Stomach (tissue), 9 donors: ENCODE data around the gene ACP6. TPM values are rescaled to one million over a fixed set of nuclear protein-coding genes. Genes with fewer than 3 reads are reported as not detected.

ENCODE experiments used
- DNase-seq, 2 donors: peaks; one replicate each; pipeline versions ENCODE4 v3.0.0 to v3.0.0-alpha.2; 2013 to 2019
- H3K27ac ChIP-seq, 5 donors: fragments of 200-600 bp in 4 of 5; sonication (generic) in 4 of 5; one replicate each; pipeline ENCODE4 v1.5.1; 2013 to 2019; ENCODE audit warnings: mild to moderate bottlenecking in 1 of 5, moderate library complexity in 1 of 5
- H3K27me3 ChIP-seq, 3 donors: fragments of 200-600 bp; sonication (generic); one replicate each; pipeline ENCODE4 v1.5.1; 2017 to 2019; ENCODE audit warnings: mixed run types in 1 of 3
- H3K36me3 ChIP-seq, 4 donors: fragments of 200-600 bp; sonication (generic); 1 replicate in 3 of 4; 2 replicates in 1 of 4; pipeline ENCODE4 v1.5.1; 2016 to 2019
- H3K4me1 ChIP-seq, 4 donors: fragments of 200-600 bp; sonication (generic); one replicate each; pipeline ENCODE4 v1.5.1; 2016 to 2019
- H3K4me3 ChIP-seq, 4 donors: fragments of 200-600 bp; sonication (generic) in 3 of 4; one replicate each; pipeline ENCODE4 v1.5.1; 2016 to 2019; ENCODE audit warnings: mild to moderate bottlenecking in 1 of 4
- H3K9me3 ChIP-seq, 4 donors: fragments of 200-600 bp; sonication (generic); one replicate each; pipeline ENCODE4 v1.5.1; 2016 to 2019
- EP300 ChIP-seq: sonication (generic); formaldehyde crosslinking; IDR thresholded peaks from one replicate; pipeline ENCODE4 v1.6.1; 2017; ENCODE audit warnings: antibody characterized with exemption
- POLR2A ChIP-seq, 4 donors: fragments of 450-650 bp; IDR thresholded peaks; one replicate each; pipeline ENCODE4 v1.6.1; 2016; ENCODE audit warnings: antibody characterized with exemption in 4 of 4, control low read depth in 2 of 4, mild to moderate bottlenecking in 1 of 4, moderate library complexity in 1 of 4
- POLR2AphosphoS5 ChIP-seq, 3 donors: sonication (generic); formaldehyde crosslinking; IDR thresholded peaks; one replicate each; pipeline ENCODE4 v1.6.1; 2016; ENCODE audit warnings: antibody characterized with exemption in 3 of 3
- WGBS, 5 donors: extraction: QIAGEN DNeasy Blood & Tissue Kit in 3 of 5; methylation state at CpG; one replicate each; pipeline versions ENCODE4 v1.1.5 to v1.1.7; 2013 to 2018; 5-methylcytosine and 5-hydroxymethylcytosine counted together
- intact Hi-C: fragments of 100-400 bp; cut with DNase I; formaldehyde crosslinking; loops from one replicate; pipeline ENCODE4 v1.15.1; 2023; ENCODE audit warnings: low total_unique reads
- polyA plus RNA-seq, 3 donors: library from polyadenylated mRNA; stranded (reverse); fragments of 200-250 nt; gene quantifications; one replicate each; pipeline ENCODE4 v1.2.3, GENCODE V29; 2013
- total RNA-seq, 5 donors: library from RNA; depleted of rRNA; stranded (reverse); fragments of >200 nt; gene quantifications; one replicate each; pipeline versions ENCODE4 v1.1.0 to v1.2.3, GENCODE V29; 2014 to 2016
- TF ChIP-seq, protein P1 (sequence below), 7 experiments: fragments of 450-650 bp in 4 of 7; fragments of 200-600 bp in 3 of 7; sonication (generic) in 3 of 7; IDR thresholded peaks; one replicate each; pipeline ENCODE4 v1.5.1; 2016 to 2019; ENCODE audit warnings: antibody characterized with exemption in 7 of 7, control low read depth in 2 of 7, mild to moderate bottlenecking in 1 of 7
- donor health status: healthy with polysubstance abuse.
- donor health status: Bipolar disorder and iron deficiency.
- donor health status: healthy.

The ACP6 gene
- total and polyA plus RNA-seq, 8 donors: 3.5 to 55.9 (median 20.0) TPM

DNA sequence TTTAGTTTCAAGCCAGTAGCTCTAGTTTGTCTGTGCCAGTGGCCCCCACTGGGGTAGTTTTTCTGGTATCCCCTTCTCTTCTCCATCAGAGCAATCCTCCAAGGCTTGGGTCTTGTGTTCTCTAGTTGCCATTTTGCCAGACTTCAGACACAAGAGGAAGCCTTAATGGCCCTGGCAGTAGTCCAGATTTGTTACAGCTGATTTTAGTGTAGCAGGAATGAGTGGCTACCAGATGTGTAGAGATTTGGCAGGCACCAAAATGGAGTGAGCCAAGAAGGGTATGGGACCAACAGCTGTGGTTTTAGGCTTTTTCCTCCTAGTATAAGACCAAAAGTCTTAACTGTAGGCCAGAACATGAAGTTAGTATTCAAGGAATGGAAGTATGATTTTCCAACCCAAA, 56.8 kb downstream of the ACP6 start:
- TF ChIP-seq POLR2AphosphoS5 (IDR thresholded peaks at IDR 0.05) (no peak), EP300 (no peak), POLR2A (IDR thresholded peaks at IDR 0.05) (no peak)
- TF ChIP-seq, protein P1, sequence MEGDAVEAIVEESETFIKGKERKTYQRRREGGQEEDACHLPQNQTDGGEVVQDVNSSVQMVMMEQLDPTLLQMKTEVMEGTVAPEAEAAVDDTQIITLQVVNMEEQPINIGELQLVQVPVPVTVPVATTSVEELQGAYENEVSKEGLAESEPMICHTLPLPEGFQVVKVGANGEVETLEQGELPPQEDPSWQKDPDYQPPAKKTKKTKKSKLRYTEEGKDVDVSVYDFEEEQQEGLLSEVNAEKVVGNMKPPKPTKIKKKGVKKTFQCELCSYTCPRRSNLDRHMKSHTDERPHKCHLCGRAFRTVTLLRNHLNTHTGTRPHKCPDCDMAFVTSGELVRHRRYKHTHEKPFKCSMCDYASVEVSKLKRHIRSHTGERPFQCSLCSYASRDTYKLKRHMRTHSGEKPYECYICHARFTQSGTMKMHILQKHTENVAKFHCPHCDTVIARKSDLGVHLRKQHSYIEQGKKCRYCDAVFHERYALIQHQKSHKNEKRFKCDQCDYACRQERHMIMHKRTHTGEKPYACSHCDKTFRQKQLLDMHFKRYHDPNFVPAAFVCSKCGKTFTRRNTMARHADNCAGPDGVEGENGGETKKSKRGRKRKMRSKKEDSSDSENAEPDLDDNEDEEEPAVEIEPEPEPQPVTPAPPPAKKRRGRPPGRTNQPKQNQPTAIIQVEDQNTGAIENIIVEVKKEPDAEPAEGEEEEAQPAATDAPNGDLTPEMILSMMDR (IDR thresholded peaks at IDR 0.05): no peak
- H3K4me3 ChIP-seq: no peak overlapping the region
- intact Hi-C loops: no loop called here
- peaks cover 0 to 26% (median 5%) of the 10 kb centered on the region in 4 donors for H3K4me1 ChIP-seq
- H3K36me3 ChIP-seq: peaks cover 25 to 84% (median 77%) of the 10 kb centered on the region in 4 donors
- no peak for DNase-seq
- no peak overlapping the region for H3K27ac ChIP-seq
- no peaks in the 10 kb centered on the region for H3K27me3 ChIP-seq
- no peaks in the 10 kb centered on the region for H3K9me3 ChIP-seq

DNA sequence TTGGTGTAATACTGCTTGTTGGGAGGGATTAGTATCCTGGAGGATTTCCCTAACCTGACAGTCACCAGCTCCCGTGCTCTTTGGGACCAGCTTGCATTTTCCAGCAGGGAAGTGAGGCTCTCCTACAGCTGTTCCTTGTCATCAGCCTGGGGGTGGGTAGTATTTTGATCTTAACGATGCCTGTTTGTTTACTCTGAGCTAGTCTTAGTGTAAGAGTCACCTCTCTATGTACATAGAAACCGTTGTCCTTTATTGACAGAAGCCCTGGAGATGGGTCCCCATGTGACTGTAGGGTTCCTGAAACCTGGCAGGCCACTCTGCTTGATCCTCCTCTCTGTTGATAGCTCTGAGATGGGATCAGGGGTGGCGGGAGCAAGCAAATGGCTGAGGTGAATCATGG, 58.0 kb downstream of the ACP6 start:
- Histone ChIP-seq H3K4me3 (no peak overlapping the region), H3K4me1 (peaks cover 0 to 26% (median 5%) of the 10 kb centered on the region in 4 donors), H3K9me3 (no peaks in the 10 kb centered on the region), H3K36me3 (peaks cover 26 to 77% (median 67%) of the 10 kb centered on the region in 4 donors), H3K27me3 (no peaks in the 10 kb centered on the region), H3K27ac (no peak overlapping the region)
- peak in 1 of 2 donors; percentile 23 for DNase-seq
- 59 to 76% (median 67%) methylated on average over 4 of the region's 4 CpGs for WGBS, 5 donors
- intact Hi-C loops: no loop called here
- TF ChIP-seq, protein P1 (IDR thresholded peaks at IDR 0.05): no peak
- TF ChIP-seq POLR2AphosphoS5 (IDR thresholded peaks at IDR 0.05): no peak
- TF ChIP-seq EP300: no peak
- TF ChIP-seq POLR2A (IDR thresholded peaks at IDR 0.05): no peak

DNA sequence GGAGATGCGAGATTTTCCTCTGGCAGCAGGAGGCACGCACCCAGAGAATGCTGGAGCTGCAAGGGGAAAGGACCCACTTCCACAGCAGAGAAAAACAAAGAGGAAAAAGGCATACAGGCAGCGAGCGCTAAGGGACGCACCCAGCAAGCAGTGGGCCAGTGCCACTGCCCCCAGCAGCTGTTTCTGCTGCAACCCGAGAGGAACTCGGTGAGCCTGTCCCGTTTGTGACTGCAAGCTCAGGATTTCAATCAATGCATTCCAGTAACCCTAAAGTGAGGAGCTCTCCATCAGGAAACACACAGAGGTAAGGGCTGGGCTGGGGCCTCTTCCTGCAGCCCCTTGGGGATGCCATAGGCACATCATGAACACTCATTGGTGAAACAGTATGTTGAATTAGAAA, 58.7 kb downstream of the ACP6 start:
- no peaks in the 10 kb centered on the region for H3K9me3 ChIP-seq
- H3K4me1 ChIP-seq: peaks cover 0 to 26% (median 5%) of the 10 kb centered on the region in 4 donors
- 82 to 88% (median 84%) methylated on average over 8 of the region's 8 CpGs for WGBS, 5 donors
- intact Hi-C loops: no loop called here
- no peaks in the 10 kb centered on the region for H3K27me3 ChIP-seq
- no peak for DNase-seq
- H3K27ac ChIP-seq: no peak overlapping the region
- TF ChIP-seq EP300 (no peak), POLR2AphosphoS5 (IDR thresholded peaks at IDR 0.05) (no peak), POLR2A (IDR thresholded peaks at IDR 0.05) (no peak)
- TF ChIP-seq, protein P1 (IDR thresholded peaks at IDR 0.05): no peak
- H3K4me3 ChIP-seq: no peak overlapping the region
- peaks cover 34 to 77% (median 66%) of the 10 kb centered on the region in 4 donors for H3K36me3 ChIP-seq

DNA sequence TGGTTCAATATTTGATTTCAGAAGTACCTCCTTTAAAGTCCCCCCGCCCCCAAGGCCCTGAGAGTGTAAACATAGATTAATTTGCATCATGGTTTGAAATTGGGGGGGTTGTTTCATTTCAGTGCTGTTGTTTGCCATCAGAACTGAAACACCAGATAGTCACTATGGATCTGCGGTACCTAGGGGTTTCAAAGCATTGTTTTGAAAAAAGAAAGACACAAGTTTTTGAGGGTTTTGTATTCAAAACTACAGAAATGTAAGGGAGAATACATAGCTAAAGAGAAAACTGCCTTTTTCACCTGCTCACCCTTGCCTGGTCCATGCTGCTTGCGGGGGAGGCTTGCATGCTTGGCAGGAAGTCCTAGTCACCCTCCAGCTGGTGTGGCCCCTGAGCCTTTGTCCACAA, 59.3 kb downstream of the ACP6 start:
- H3K4me3 ChIP-seq: no peak overlapping the region
- no peak for DNase-seq
- H3K27ac ChIP-seq: no peak overlapping the region
- no peaks in the 10 kb centered on the region for H3K9me3 ChIP-seq
- TF ChIP-seq POLR2A (IDR thresholded peaks at IDR 0.05) (no peak), POLR2AphosphoS5 (IDR thresholded peaks at IDR 0.05) (no peak), EP300 (no peak)
- TF ChIP-seq, protein P1 (IDR thresholded peaks at IDR 0.05): no peak
- peaks cover 34 to 74% (median 65%) of the 10 kb centered on the region in 4 donors for H3K36me3 ChIP-seq
- H3K27me3 ChIP-seq: no peaks in the 10 kb centered on the region
- intact Hi-C loops: no loop called here
- peaks cover 0 to 26% (median 5%) of the 10 kb centered on the region in 4 donors for H3K4me1 ChIP-seq
- 65 to 90% (median 77%) methylated on average over 3 of the region's 3 CpGs for WGBS, 5 donors
